Neural progenitor cell (in vitro differentiated cells): ENCODE results near the gene ITGA2.

Source experiments
- EZH2 ChIP-seq: fragments of 200-600 bp; sonication (generic); IDR thresholded peaks from 2 replicates; pipeline ENCODE4 v1.6.1; 2017; ENCODE audit warnings: antibody characterized with exemption, mild to moderate bottlenecking, moderate library complexity
- EZH2phosphoT487 ChIP-seq: fragments of 200-600 bp; sonication (generic); IDR thresholded peaks from 2 replicates; pipeline ENCODE4 v1.6.1; 2017; ENCODE audit warnings: antibody characterized with exemption
- TF ChIP-seq, protein P1 (sequence below): fragments of 200-600 bp; sonication (generic); IDR thresholded peaks from 2 replicates; pipeline ENCODE4 v1.5.1; 2017; ENCODE audit warnings: antibody characterized with exemption, mild to moderate bottlenecking

DNA sequence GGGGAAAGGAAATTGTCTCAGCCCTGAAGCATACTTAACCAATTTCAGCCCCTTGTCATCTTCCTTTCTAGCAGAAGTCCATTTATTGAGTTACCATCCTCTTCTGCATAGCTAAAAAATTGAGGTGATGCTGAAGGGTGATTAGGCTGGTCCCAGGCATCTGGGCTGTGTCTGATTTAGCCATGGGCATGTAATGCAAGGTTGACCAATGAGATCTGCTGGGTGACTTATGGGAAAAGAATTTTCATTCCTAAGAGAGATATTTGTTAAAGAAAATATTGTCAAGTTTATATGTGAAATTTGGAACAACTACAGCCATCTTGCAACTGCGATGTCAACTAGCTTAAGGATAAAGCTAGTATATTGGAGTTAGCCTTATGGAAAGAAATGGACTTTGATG is 5.1 kb downstream of the ITGA2 start:
- TF ChIP-seq, protein P1, sequence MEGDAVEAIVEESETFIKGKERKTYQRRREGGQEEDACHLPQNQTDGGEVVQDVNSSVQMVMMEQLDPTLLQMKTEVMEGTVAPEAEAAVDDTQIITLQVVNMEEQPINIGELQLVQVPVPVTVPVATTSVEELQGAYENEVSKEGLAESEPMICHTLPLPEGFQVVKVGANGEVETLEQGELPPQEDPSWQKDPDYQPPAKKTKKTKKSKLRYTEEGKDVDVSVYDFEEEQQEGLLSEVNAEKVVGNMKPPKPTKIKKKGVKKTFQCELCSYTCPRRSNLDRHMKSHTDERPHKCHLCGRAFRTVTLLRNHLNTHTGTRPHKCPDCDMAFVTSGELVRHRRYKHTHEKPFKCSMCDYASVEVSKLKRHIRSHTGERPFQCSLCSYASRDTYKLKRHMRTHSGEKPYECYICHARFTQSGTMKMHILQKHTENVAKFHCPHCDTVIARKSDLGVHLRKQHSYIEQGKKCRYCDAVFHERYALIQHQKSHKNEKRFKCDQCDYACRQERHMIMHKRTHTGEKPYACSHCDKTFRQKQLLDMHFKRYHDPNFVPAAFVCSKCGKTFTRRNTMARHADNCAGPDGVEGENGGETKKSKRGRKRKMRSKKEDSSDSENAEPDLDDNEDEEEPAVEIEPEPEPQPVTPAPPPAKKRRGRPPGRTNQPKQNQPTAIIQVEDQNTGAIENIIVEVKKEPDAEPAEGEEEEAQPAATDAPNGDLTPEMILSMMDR, result no peak
- TF ChIP-seq EZH2 (no peak), EZH2phosphoT487 (no peak)
